Right lung (tissue), 10 donors: ENCODE results near the gene SLC15A2. TPM values are rescaled to one million over a fixed set of nuclear protein-coding genes. Genes with fewer than 3 reads are reported as not detected.
"Not testable (repeated sequence)": the region's sequence is repeated elsewhere in the genome, so short reads cannot be mapped to it uniquely, and the experiment has no call there.

ENCODE experiments used
- DNase-seq, 2 donors: peaks; one replicate each; pipeline ENCODE4 v3.0.0-alpha.2; 2013
- long read RNA-seq, 8 donors: transcript quantifications; one replicate each; lab custom pipeline, GENCODE V29; 2026
- polyA plus RNA-seq, 5 donors: library from polyadenylated mRNA; unstranded; fragments of 120-200 nt; gene quantifications; one replicate each; pipeline versions ENCODE4 v1.2.1 to v1.2.3, GENCODE V29; 2013; ENCODE audit warnings: inconsistent platforms in 1 of 5, low replicate concordance in 1 of 5; ENCODE audit not compliant: insufficient read length in 5 of 5, insufficient read depth in 1 of 5

Gene SLC15A2
- polyA plus RNA-seq: 10 to 100 TPM; 13.4 to 29.5 (median 26.0) TPM
- long read RNA-seq, donor 1, full-length matches to known transcripts: 2 of 2 reads
- long read RNA-seq, donor 1, partial matches to known transcripts: 0 of 2 reads
- long read RNA-seq, donor 1, other reads (novel, unspliced or antisense): 0 of 2 reads
- long read RNA-seq, donor 2, partial matches to known transcripts: 0 of 1 reads
- long read RNA-seq, donor 2, other reads (novel, unspliced or antisense): 0 of 1 reads
- long read RNA-seq, donor 3, full-length matches to known transcripts: 2 of 2 reads
- long read RNA-seq, donor 3, partial matches to known transcripts: 0 of 2 reads
- long read RNA-seq, donor 3, other reads (novel, unspliced or antisense): 0 of 2 reads
- long read RNA-seq, donor 4, full-length matches to known transcripts: 2 of 2 reads
- long read RNA-seq, donor 4, partial matches to known transcripts: 0 of 2 reads
- long read RNA-seq, donor 4, other reads (novel, unspliced or antisense): 0 of 2 reads
- long read RNA-seq, donor 5, full-length matches to known transcripts: 6 of 6 reads
- long read RNA-seq, donor 5, partial matches to known transcripts: 0 of 6 reads
- long read RNA-seq, donor 5, other reads (novel, unspliced or antisense): 0 of 6 reads
- long read RNA-seq, donor 6, full-length matches to known transcripts: 1 of 1 reads
- long read RNA-seq, donor 6, partial matches to known transcripts: 0 of 1 reads
- long read RNA-seq, donor 6, other reads (novel, unspliced or antisense): 0 of 1 reads
- long read RNA-seq, donor 7, full-length matches to known transcripts: 3 of 3 reads
- long read RNA-seq, donor 7, partial matches to known transcripts: 0 of 3 reads
- long read RNA-seq, donor 7, other reads (novel, unspliced or antisense): 0 of 3 reads
- long read RNA-seq, donor 8: 0 reads

- DNase-seq: peak; percentile 45 to 51
Measured at GRCh38 chr3:121894301-121894990, at the start of gene SLC15A2. SLC15A2 (plus strand) TSS chr3:121894401; CDS start chr3:121894477, 76 bp downstream.

GRCh38 chr3:121844892-121845291 is 49.3 kb upstream of the SLC15A2 start:
- DNase-seq: no peak

- no peak for DNase-seq
Measured at GRCh38 chr3:121852256-121852655, 41.9 kb upstream of the SLC15A2 start.

- no peak for DNase-seq
Measured at GRCh38 chr3:121855555-121855954, 38.6 kb upstream of the SLC15A2 start.

GRCh38 chr3:121857778-121858177 is 36.4 kb upstream of the SLC15A2 start:
- DNase-seq: not testable (repeated sequence)

- not testable (repeated sequence) for DNase-seq
Measured at GRCh38 chr3:121863247-121863646, 31.0 kb upstream of the SLC15A2 start.

GRCh38 chr3:121863801-121864200 is 30.4 kb upstream of the SLC15A2 start:
- no peak for DNase-seq

- no peak for DNase-seq
Measured at GRCh38 chr3:121869736-121870135, 24.5 kb upstream of the SLC15A2 start.

- DNase-seq: no peak
Measured at GRCh38 chr3:121870717-121871116, 23.5 kb upstream of the SLC15A2 start.

GRCh38 chr3:121871430-121871829 is 22.8 kb upstream of the SLC15A2 start:
- DNase-seq: no peak

- DNase-seq: no peak
Measured at GRCh38 chr3:121878411-121878810, 15.8 kb upstream of the SLC15A2 start.

GRCh38 chr3:121883507-121883906 is 10.7 kb upstream of the SLC15A2 start:
- no peak for DNase-seq

GRCh38 chr3:121885386-121885785 is 8.8 kb upstream of the SLC15A2 start:
- no peak for DNase-seq

- DNase-seq: peak in 1 of 2 donors; percentile 7
Measured at GRCh38 chr3:121895121-121895520, 920 bp downstream of the SLC15A2 start.

- no peak for DNase-seq
Measured at GRCh38 chr3:121895736-121896135, 1.5 kb downstream of the SLC15A2 start.

GRCh38 chr3:121896823-121897222 is 2.6 kb downstream of the SLC15A2 start:
- no peak for DNase-seq

GRCh38 chr3:121897296-121897695 is 3.1 kb downstream of the SLC15A2 start:
- no peak for DNase-seq

- no peak for DNase-seq
Measured at GRCh38 chr3:121913305-121913990, 19.2 kb downstream of the SLC15A2 start.

GRCh38 chr3:121914081-121914998 is 20.1 kb downstream of the SLC15A2 start:
- DNase-seq: no peak

- DNase-seq: no peak
Measured at GRCh38 chr3:121916189-121916588, 22.0 kb downstream of the SLC15A2 start.
